DMS53 (cell line): ENCODE data around the gene TBXAS1.
"Not testable (repeated sequence)": the region's sequence is repeated elsewhere in the genome, so short reads cannot be mapped to it uniquely, and the experiment has no call there.

Source experiments
- DNase-seq: peaks from one replicate; lab custom pipeline; 2025; lab: John Stamatoyannopoulos, UW

The TBXAS1 gene

DNA sequence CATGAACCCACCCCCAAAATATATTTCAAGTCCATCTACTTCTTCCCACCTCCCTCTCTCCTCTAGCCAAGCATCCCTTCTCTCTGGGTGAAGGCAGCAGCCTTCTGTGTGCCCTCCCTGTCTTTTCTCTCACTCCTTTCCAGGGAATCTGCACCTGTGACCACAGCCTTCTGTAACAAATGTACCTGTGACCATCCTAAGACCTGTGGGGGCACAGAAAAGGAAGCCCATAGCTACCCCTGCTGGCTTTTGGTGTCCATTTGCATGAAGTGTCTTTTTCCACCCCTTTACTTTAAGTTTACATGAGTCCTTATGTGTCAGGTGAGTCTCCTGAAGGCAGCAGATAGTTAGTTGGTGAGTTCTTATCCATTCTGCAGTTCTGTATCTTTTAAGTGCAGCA, 2.0 kb upstream of the TBXAS1 start:
- DNase-seq: peak; percentile 60

- no peak for DNase-seq
Observed at GRCh38 chr7:139828446-139828845, 618 bp upstream of the TBXAS1 start.

GRCh38 chr7:139829775-139830117, 682 bp downstream of the TBXAS1 start:
- peak; percentile 76 for DNase-seq

- no peak for DNase-seq
Observed at GRCh38 chr7:139830292-139830691, 1.2 kb downstream of the TBXAS1 start.

GRCh38 chr7:139830782-139831501, 1.9 kb downstream of the TBXAS1 start:
- peak; percentile 20 for DNase-seq

GRCh38 chr7:139835848-139836247, 6.8 kb downstream of the TBXAS1 start:
- DNase-seq: not testable (repeated sequence)

DNA sequence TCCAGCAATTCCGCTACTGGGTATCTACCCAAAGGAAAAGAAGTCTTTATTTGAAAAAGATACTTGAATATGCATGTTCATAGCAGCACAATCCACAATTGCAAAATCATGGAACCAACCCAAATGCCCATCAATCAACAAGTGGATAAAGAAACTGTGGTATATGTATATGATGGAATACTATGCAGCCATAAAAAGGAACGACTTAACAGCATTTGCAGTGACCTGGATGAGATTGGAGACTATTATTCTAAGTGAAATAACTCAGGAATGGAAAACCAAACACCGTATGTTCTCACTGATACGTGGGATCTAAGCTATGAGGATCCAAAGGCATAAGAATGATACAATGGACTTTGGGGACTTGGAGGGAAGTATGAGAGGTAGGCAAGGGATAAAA, 8.2 kb downstream of the TBXAS1 start:
- not testable (repeated sequence) for DNase-seq

GRCh38 chr7:139838276-139838675, 9.2 kb downstream of the TBXAS1 start:
- no peak for DNase-seq

DNA sequence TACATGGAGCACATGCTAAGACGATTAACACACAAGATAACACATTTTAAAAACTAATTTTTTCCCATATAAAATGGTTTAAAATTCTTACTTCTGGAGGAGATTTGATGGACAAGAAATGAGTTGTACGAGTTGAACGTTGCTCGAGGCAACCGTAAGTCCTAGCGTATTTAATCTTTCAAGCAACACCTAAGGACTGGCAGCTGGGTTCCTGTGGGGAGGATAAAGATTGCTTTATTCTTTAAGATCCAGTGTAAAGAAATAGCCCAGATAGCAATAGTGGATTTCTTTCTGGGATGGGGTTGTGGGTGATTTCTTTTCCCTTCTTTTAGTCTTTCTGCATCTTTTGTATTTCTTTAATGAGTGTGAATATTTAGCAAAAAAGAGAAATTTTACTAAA, 9.8 kb downstream of the TBXAS1 start:
- DNase-seq: no peak

GRCh38 chr7:139840776-139841175, 11.7 kb downstream of the TBXAS1 start:
- no peak for DNase-seq

GRCh38 chr7:139842401-139843210, 13.5 kb downstream of the TBXAS1 start:
- DNase-seq: peak; percentile 40

DNA sequence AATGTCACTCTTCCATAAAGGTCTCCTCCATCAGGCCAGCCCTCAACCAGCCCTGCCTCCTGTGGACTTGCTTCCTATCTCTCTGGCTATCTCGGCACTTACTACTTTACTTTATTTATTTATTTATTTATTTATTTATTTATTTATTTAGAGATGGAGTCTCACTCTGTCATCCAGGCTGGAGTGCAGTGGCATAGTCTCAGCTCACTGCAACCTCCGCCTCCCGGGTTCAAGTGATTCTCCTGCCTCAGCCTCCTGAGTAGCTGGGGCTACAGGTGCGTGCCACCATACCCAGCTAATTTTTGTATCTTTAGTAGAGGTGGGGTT, 14.1 kb downstream of the TBXAS1 start:
- DNase-seq: not testable (repeated sequence)

- peak; percentile 30 for DNase-seq
Observed at GRCh38 chr7:139844779-139845442, 15.8 kb downstream of the TBXAS1 start.

DNA sequence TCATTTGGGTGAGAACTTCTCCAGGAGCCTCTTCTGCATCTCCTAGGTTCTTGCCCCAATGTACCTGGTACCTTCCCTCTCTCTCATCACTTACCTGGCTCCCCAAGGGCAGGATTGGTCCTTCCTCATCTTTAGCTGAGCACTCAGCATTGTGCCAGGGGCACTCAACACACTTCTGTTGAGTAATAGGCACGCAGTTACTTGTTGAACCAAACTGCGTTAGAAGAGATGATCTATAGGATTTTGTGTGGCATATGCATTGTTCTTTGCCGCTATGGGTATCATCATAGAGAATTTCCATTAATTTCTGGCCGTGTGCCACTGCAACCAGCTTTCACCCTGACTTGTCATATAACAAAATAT, 16.4 kb downstream of the TBXAS1 start:
- DNase-seq: no peak

DNA sequence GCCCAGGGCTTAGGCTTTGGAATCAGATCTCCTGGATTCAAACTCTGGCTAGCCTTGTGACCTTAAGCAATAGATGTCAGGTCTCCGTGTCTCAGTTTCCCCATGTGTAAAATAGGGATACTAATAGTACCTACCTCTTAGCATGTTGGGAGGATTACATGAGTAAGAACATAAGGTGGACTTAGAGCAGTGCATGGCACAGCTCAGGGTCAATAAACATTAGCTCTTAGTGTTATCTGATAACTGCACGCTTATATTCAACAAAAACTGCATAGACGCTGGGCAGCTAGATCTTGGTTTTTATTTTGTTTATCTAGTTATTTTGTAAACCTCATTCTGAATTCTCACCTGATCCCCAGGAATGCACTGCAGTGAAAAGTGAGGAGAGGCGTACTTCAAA, 17.2 kb downstream of the TBXAS1 start:
- DNase-seq: peak; percentile 35

DNA sequence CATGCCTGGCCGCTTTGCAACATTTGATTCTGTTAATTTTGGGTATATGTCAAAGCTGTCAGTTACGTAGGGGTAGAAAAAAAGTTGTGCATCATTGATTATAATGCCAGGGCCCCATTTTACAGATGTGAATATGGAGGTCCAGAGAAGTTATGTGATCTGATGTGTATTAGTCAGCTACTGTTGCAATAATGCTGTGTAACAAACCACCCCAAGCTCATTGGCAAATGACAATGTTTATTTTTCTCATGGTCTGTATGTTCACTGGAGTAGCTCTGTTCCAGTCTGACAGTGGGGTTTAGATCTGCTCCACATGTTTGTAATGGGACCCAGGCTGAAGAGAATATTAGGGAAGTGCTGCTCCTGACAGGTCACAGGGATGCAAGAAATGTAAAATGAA, 19.2 kb downstream of the TBXAS1 start:
- no peak for DNase-seq

DNA sequence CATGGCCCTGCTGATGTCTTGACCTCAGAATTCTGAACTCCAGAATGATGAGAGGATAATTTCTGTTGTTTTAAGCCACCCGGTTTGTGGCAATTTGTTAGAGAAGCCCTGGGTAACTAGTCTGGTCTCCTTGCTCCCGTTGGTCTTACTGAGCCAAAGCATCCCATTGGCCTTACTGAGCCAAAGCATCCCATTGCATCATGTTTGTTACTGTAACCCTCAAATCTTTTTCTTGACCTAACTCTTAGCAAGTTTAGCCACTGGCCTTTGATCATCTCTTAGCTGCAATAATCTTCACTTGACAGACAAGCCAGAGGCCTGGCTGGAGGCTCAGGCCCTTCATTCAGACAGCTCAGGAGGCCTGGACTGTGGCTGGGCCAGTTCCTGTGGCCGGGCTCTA, 21.8 kb downstream of the TBXAS1 start:
- no peak for DNase-seq

DNA sequence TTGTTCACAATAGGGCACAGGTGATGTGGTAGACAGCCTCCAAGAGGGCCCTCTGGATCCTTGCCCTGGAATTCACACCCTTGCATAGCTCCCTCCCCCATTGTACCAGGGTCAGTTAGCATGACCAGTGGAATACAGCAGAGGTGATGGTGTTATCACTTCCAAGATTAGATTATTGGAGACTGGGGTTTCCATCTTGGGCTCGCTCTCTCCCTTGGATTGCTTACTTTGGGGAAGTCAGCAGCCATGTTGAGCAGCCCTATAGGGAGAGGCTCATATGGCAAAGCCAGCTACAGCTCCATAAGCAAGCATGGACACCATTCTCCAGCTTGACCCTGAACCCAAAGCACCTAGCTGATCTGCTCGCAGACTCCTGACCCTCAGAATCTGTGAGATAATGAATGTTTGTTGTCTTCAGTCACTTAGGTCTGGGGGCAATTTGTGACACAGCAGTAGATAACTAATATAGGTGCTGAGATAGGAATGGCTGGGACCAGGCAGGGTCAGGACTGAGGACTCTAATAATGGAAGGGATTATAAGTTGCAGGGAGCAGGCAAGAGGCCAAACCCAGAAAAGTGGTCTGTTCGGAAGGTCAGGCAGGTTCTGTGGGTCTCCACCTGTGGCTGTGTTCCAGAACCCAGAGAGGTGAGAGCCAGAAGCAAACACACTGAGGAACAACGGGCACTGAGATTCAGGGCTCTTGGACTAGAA, 22.9 kb downstream of the TBXAS1 start:
- DNase-seq: no peak

- DNase-seq: no peak
Observed at GRCh38 chr7:139852482-139852845, 23.4 kb downstream of the TBXAS1 start.

DNA sequence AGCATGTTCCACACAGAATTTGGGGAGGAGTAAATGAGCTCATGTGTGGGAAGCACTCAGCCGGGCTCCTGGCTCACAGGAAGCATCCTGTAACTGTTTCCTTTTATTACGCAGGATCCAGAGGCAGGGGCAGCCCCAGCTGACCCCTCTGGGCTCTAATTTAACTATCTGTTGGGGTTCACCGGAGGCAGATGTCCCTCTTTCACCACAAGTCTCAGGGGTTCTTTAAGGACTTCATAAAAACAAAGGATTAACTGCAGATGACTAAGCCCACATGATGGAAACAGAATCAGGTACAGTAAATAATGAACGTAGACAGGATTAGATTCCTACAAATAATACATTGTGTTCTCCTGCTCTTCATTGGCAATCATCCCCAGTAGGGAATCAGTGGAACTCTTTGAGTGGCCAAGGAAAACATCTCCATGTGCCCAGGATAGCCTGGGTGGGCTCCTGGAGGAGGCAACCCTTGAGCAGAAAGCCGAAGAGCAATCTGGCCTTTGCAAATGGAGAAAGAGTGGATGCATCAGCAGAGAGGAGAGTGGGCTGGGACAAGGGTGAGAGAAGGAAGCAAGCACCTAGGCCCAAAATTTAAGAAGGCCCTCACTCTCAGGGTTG, 24.6 kb downstream of the TBXAS1 start:
- DNase-seq: peak; percentile 54

DNA sequence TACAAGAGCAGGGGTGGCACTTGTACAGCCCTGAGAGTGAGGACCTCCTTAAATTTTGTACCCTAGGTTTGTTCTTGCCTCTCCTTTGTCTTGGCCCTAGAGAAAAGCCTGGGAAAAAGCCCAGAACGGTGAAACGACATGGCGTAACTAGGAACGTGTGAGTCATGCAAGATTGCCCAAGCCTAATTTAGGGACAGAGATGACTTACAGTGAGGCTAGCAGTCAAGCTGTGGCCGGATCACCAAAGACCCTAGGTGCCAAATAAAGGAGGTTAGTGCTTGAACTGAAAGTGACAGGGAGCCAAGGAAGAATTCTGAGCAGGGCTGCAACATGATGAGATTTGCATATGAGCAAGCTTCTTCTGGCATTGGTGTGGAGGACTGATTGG, 25.1 kb downstream of the TBXAS1 start:
- peak; percentile 47 for DNase-seq

- peak; percentile 77 for DNase-seq
Observed at GRCh38 chr7:139854803-139855497, 25.9 kb downstream of the TBXAS1 start.
